Trophoblast cell (in vitro differentiated cells and primary cell): ENCODE results near the gene MRPL11.
"Not testable (repeated sequence)": the region's sequence is repeated elsewhere in the genome, so short reads cannot be mapped to it uniquely, and the experiment has no call there.

ENCODE experiments used
- DNase-seq, 2 donors: peaks; one replicate each; pipeline ENCODE4 v3.0.0-alpha.2; 2016
- H2AFZ ChIP-seq: 2 replicates; pipeline ENCODE4 v1.6.1; 2013; ENCODE audit warnings: low read length, moderate library complexity, mild to moderate bottlenecking; ENCODE audit not compliant: insufficient read depth, poor library complexity
- H2AK5ac ChIP-seq: 2 replicates; pipeline ENCODE4 v1.6.1; 2013; ENCODE audit warnings: mild to moderate bottlenecking, low read length
- H2BK120ac ChIP-seq: 2 replicates; pipeline ENCODE4 v1.6.1; 2013; ENCODE audit warnings: low read length, mild to moderate bottlenecking, moderate library complexity; ENCODE audit not compliant: insufficient read depth, poor library complexity
- H2BK12ac ChIP-seq: 2 replicates; pipeline ENCODE4 v1.6.1; 2013; ENCODE audit warnings: mild to moderate bottlenecking, low read length, moderate library complexity
- H2BK5ac ChIP-seq: 2 replicates; pipeline ENCODE4 v1.6.1; 2013; ENCODE audit warnings: low read length, low read depth, moderate library complexity, mild to moderate bottlenecking; ENCODE audit not compliant: poor library complexity
- H3K14ac ChIP-seq: 2 replicates; pipeline ENCODE4 v1.6.1; 2013; ENCODE audit warnings: mild to moderate bottlenecking, low read length
- H3K18ac ChIP-seq: 2 replicates; pipeline ENCODE4 v1.6.1; 2013; ENCODE audit warnings: mild to moderate bottlenecking, low read length
- H3K23ac ChIP-seq: 2 replicates; pipeline ENCODE4 v1.6.1; 2013; ENCODE audit warnings: low read length
- H3K27ac ChIP-seq: 2 replicates; pipeline ENCODE4 v1.5.1; 2013; ENCODE audit warnings: low read depth, mild to moderate bottlenecking, inconsistent platforms, low read length, moderate library complexity
- H3K27me3 ChIP-seq: 2 replicates; pipeline ENCODE4 v1.6.1; 2013; ENCODE audit warnings: inconsistent platforms, mild to moderate bottlenecking, low read length, moderate library complexity; ENCODE audit not compliant: insufficient read depth
- H3K36me3 ChIP-seq, 2 experiments: 1 replicate in 1 of 2; 2 replicates in 1 of 2; pipeline ENCODE4 v1.6.1; 2013; ENCODE audit warnings: low read length in 2 of 2, mild to moderate bottlenecking in 2 of 2, moderate library complexity in 1 of 2; ENCODE audit not compliant: insufficient read depth in 2 of 2, control insufficient read depth in 1 of 2
- H3K4ac ChIP-seq: 2 replicates; pipeline ENCODE4 v1.6.1; 2013; ENCODE audit warnings: low read depth, mild to moderate bottlenecking, low read length, moderate library complexity
- H3K4me1 ChIP-seq, 2 experiments: 1 replicate in 1 of 2; 2 replicates in 1 of 2; pipeline ENCODE4 v1.6.1; 2013; ENCODE audit warnings: low read length in 2 of 2, mild to moderate bottlenecking in 2 of 2, moderate library complexity in 1 of 2; ENCODE audit not compliant: insufficient read depth in 2 of 2, control insufficient read depth in 1 of 2
- H3K4me2 ChIP-seq: 2 replicates; pipeline ENCODE4 v1.6.1; 2013; ENCODE audit warnings: inconsistent platforms, mild to moderate bottlenecking, low read length, moderate library complexity
- H3K4me3 ChIP-seq: 2 replicates; pipeline ENCODE4 v1.5.1; 2013; ENCODE audit warnings: mild to moderate bottlenecking, low read depth, low read length, inconsistent platforms
- H3K79me1 ChIP-seq: one replicate; pipeline ENCODE4 v1.6.1; 2013; ENCODE audit warnings: low read length
- H3K79me2 ChIP-seq: 2 replicates; pipeline ENCODE4 v1.6.1; 2013; ENCODE audit warnings: low read length, mild to moderate bottlenecking; ENCODE audit not compliant: control insufficient read depth, insufficient read depth, poor library complexity
- H3K9ac ChIP-seq: 2 replicates; pipeline ENCODE4 v1.6.1; 2013; ENCODE audit warnings: mild to moderate bottlenecking, low read length
- H3K9me3 ChIP-seq: 2 replicates; pipeline ENCODE4 v1.6.1; 2013; ENCODE audit warnings: low read depth, mild to moderate bottlenecking, control low read depth, inconsistent platforms, low read length; ENCODE audit not compliant: insufficient read depth
- H4K12ac ChIP-seq: 2 replicates; pipeline ENCODE4 v1.6.1; 2013; ENCODE audit warnings: low read depth, mild to moderate bottlenecking, low read length, moderate library complexity
- H4K8ac ChIP-seq: 2 replicates; pipeline ENCODE4 v1.6.1; 2013; ENCODE audit warnings: low read depth, mild to moderate bottlenecking, low read length, moderate library complexity
- H4K91ac ChIP-seq: one replicate; pipeline ENCODE4 v1.6.1; 2013; ENCODE audit warnings: low read depth, mild to moderate bottlenecking, low read length, moderate library complexity
- WGBS: extraction: QIAGEN DNeasy Blood & Tissue Kit; methylation state at CpG from one replicate; pipeline ENCODE4 v1.1.7; 2013; ENCODE audit warnings: missing lambda C conversion rate; ENCODE audit not compliant: insufficient read length, insufficient coverage; ENCODE audit errors: extremely low coverage; 5-methylcytosine and 5-hydroxymethylcytosine counted together

The MRPL11 gene

DNA sequence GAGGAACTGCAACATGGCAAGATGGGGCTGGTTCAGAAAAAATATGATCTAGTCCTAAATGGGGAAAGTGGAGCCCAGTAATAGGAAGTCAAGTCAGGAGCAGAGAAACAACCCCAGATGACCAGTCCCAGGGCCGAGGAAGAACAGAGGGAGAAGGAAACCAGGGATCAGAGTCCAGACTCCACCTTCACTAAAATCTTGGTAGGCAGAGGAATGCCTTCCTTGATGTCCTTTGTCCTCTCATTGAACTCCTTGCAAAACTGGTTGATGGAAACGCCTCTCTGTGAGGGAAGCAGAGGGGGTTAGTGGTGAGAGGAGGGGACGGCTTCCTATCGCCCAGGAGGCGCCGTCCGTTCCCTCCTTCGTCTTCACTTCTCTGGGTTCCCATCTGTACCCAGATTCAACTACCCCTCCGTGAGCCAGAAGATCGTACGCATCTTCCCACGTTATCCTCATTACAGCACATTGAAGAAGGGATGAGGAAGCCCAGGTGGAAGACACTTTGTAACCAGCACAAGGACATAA lies 607 bp downstream of the MRPL11 start:
- no peak for DNase-seq

GRCh38 chr11:66432597-66432996 lies 6.1 kb downstream of the MRPL11 start:
- peaks cover 10 to 16% of the 10 kb centered on the region in 2 experiments for H3K36me3 ChIP-seq
- no peak overlapping the region for H2AFZ ChIP-seq
- no peak overlapping the region for H2BK120ac ChIP-seq
- no peaks in the 10 kb centered on the region for H3K4me1 ChIP-seq
- no peak overlapping the region for H3K23ac ChIP-seq
- no peak overlapping the region for H3K4me3 ChIP-seq
- no peak overlapping the region for H3K18ac ChIP-seq
- no peak overlapping the region for H2BK5ac ChIP-seq
- peaks cover 3% of the 10 kb centered on the region for H3K9me3 ChIP-seq
- DNase-seq: no peak
- H3K79me1 ChIP-seq: no peaks in the 10 kb centered on the region
- no peak overlapping the region for H3K4ac ChIP-seq
- H4K12ac ChIP-seq: no peak overlapping the region
- H3K27me3 ChIP-seq: no peaks in the 10 kb centered on the region
- H4K91ac ChIP-seq: no peak overlapping the region
- H3K9ac ChIP-seq: no peak overlapping the region
- H3K27ac ChIP-seq: no peak overlapping the region
- H3K14ac ChIP-seq: no peak overlapping the region
- WGBS: no CpG with 5 or more reads among the region's 7 CpGs
- H3K79me2 ChIP-seq: no peaks in the 10 kb centered on the region
- H4K8ac ChIP-seq: no peak overlapping the region
- H2BK12ac ChIP-seq: no peak overlapping the region
- H3K4me2 ChIP-seq: no peak overlapping the region
- no peak overlapping the region for H2AK5ac ChIP-seq

More for the DNA sequence above, 607 bp downstream of the MRPL11 start:
- H2BK5ac ChIP-seq: no peak overlapping the region
- peaks cover 3 to 5% of the 10 kb centered on the region in 2 experiments for H3K4me1 ChIP-seq
- no peak overlapping the region for H2BK12ac ChIP-seq
- H4K91ac ChIP-seq: peak overlapping the region; percentile 49
- no peak overlapping the region for H3K23ac ChIP-seq
- peaks cover 4% of the 10 kb centered on the region for H3K79me2 ChIP-seq
- H3K14ac ChIP-seq: peak overlapping the region; percentile 35
- peak overlapping the region; percentile 76 for H4K12ac ChIP-seq
- peak overlapping the region; percentile 68 for H2AFZ ChIP-seq
- H3K9ac ChIP-seq: peak overlapping the region; percentile 75
- H2AK5ac ChIP-seq: no peak overlapping the region
- H3K9me3 ChIP-seq: peaks cover 4% of the 10 kb centered on the region
- H3K4me3 ChIP-seq: peak overlapping the region; percentile 88
- no peak overlapping the region for H3K27ac ChIP-seq
- peak overlapping the region; percentile 90 for H3K4me2 ChIP-seq
- no CpG with 5 or more reads among the region's 12 CpGs for WGBS
- no peaks in the 10 kb centered on the region for H3K27me3 ChIP-seq
- H2BK120ac ChIP-seq: no peak overlapping the region
- H3K18ac ChIP-seq: peak overlapping the region; percentile 58
- H3K4ac ChIP-seq: no peak overlapping the region
- H4K8ac ChIP-seq: peak overlapping the region; percentile 92
- H3K36me3 ChIP-seq: peaks cover 10 to 16% of the 10 kb centered on the region in 2 experiments
- peaks cover 6% of the 10 kb centered on the region for H3K79me1 ChIP-seq

DNA sequence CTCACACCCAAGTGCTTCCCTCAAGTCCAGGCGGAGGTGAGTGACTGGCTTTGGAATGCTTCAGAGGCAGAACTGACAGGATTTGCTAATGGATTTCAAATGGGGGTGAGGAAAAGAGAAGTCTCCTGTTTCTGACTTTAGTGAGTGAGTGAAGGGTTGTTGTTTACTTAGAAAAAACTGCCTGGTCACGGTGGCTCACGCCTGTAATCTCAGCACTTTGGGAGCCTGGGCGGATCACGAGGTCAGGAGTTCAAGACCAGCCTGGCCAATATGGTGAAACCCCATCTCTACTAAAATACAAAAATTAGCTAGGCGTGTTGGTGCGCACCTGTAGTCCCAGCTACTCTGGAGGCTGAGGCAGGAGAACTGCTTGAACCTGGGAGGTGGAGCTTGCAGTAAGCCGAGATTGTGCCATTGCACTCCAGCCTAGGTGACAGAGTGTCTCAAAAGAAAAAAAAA lies 6.7 kb downstream of the MRPL11 start:
- not testable (repeated sequence) for H2BK12ac ChIP-seq, H3K9me3 ChIP-seq, H3K9ac ChIP-seq, H4K91ac ChIP-seq, H3K79me2 ChIP-seq, H2BK120ac ChIP-seq, H3K14ac ChIP-seq, H3K79me1 ChIP-seq, H3K4me1 ChIP-seq, H2AK5ac ChIP-seq, H3K4me2 ChIP-seq, H3K23ac ChIP-seq, H4K12ac ChIP-seq, H2AFZ ChIP-seq, H3K27ac ChIP-seq, H3K18ac ChIP-seq, H4K8ac ChIP-seq, H3K4me3 ChIP-seq, H3K27me3 ChIP-seq, DNase-seq, H3K4ac ChIP-seq, H2BK5ac ChIP-seq
- no CpG with 5 or more reads among the region's 8 CpGs for WGBS
- peaks cover 7 to 13% of the 10 kb centered on the region in 2 experiments for H3K36me3 ChIP-seq

- not testable (repeated sequence) for DNase-seq
These were observed 7.4 kb downstream of the MRPL11 start for GRCh38 chr11:66431287-66431686.

More at GRCh38 chr11:66431287-66431686, 7.4 kb downstream of the MRPL11 start:
- H2BK12ac ChIP-seq, H3K9me3 ChIP-seq, H3K79me2 ChIP-seq, H4K8ac ChIP-seq, H3K9ac ChIP-seq, H3K4ac ChIP-seq, H3K14ac ChIP-seq, H3K4me2 ChIP-seq, H3K23ac ChIP-seq, H3K4me1 ChIP-seq, H3K79me1 ChIP-seq, H3K18ac ChIP-seq, H4K12ac ChIP-seq, H4K91ac ChIP-seq, H3K4me3 ChIP-seq, H2AFZ ChIP-seq, H2BK5ac ChIP-seq, H2AK5ac ChIP-seq, H3K27me3 ChIP-seq, H2BK120ac ChIP-seq, H3K27ac ChIP-seq: not testable (repeated sequence)
- peaks cover 6 to 11% of the 10 kb centered on the region in 2 experiments for H3K36me3 ChIP-seq
